Neural progenitor cell (in vitro differentiated cells): ENCODE measurements around the gene AIMP1. TPM values are rescaled to one million over a fixed set of nuclear protein-coding genes. Genes with fewer than 3 reads are reported as not detected.

Experiments
- DNase-seq: peaks from one replicate; pipeline ENCODE4 v3.0.0-alpha.2; 2016; ENCODE audit warnings: low spot score
- H2AFZ ChIP-seq: fragments of 200-600 bp; sonication (generic); replicated peaks from 2 replicates; pipeline ENCODE4 v1.6.1; 2016; ENCODE audit warnings: antibody characterized with exemption
- H3F3A ChIP-seq: fragments of 200-600 bp; sonication (generic); 2 replicates; pipeline ENCODE4 v1.6.1; 2016; ENCODE audit warnings: antibody characterized with exemption, low read depth
- H3K27ac ChIP-seq: fragments of 200-600 bp; sonication (generic); 2 replicates; pipeline ENCODE4 v1.5.1; 2016; ENCODE audit warnings: mild to moderate bottlenecking
- H3K27me3 ChIP-seq: fragments of 200-600 bp; sonication (generic); 2 replicates; pipeline ENCODE4 v1.6.1; 2016; ENCODE audit warnings: mild to moderate bottlenecking, moderate library complexity
- H3K36me3 ChIP-seq: fragments of 200-600 bp; sonication (generic); 2 replicates; pipeline ENCODE4 v1.5.1; 2016
- H3K4me1 ChIP-seq: fragments of 200-600 bp; sonication (generic); 2 replicates; pipeline ENCODE4 v1.6.1; 2016; ENCODE audit warnings: mixed run types
- H3K4me2 ChIP-seq: fragments of 200-600 bp; sonication (generic); 2 replicates; pipeline ENCODE4 v1.6.1; 2016
- H3K4me3 ChIP-seq: fragments of 200-600 bp; sonication (generic); 2 replicates; pipeline ENCODE4 v1.5.1; 2016
- H3K79me2 ChIP-seq: fragments of 200-600 bp; sonication (generic); 2 replicates; pipeline ENCODE4 v1.6.1; 2016; ENCODE audit warnings: low read depth
- H3K9ac ChIP-seq: fragments of 200-600 bp; sonication (generic); 2 replicates; pipeline ENCODE4 v1.6.1; 2016
- H3K9me3 ChIP-seq: fragments of 200-600 bp; sonication (generic); 2 replicates; pipeline ENCODE4 v1.5.1; 2016; ENCODE audit warnings: low read depth
- H4K20me1 ChIP-seq: fragments of 200-600 bp; sonication (generic); 2 replicates; pipeline ENCODE4 v1.6.1; 2016; ENCODE audit warnings: low read depth
- H3K27ac Mint-ChIP-seq: 3 replicates; pipeline ENCODE4 v1.8.0; 2021; ENCODE audit warnings: mixed read lengths
- H3K27me3 Mint-ChIP-seq: 2 replicates; pipeline ENCODE4 v1.8.0; 2022; ENCODE audit warnings: low read depth, mild to moderate bottlenecking, inconsistent platforms, moderate library complexity, mixed read lengths; ENCODE audit not compliant: insufficient read depth
- H3K36me3 Mint-ChIP-seq: 3 replicates; pipeline ENCODE4 v1.8.0; 2021; ENCODE audit warnings: mixed read lengths
- H3K4me1 Mint-ChIP-seq: 3 replicates; pipeline ENCODE4 v1.8.0; 2021; ENCODE audit warnings: mixed read lengths
- H3K4me3 Mint-ChIP-seq: 3 replicates; pipeline ENCODE4 v1.8.0; 2021; ENCODE audit warnings: mild to moderate bottlenecking, moderate library complexity, mixed read lengths
- H3K9me3 Mint-ChIP-seq: 3 replicates; pipeline ENCODE4 v1.8.0; 2020; ENCODE audit warnings: mixed read lengths
- EZH2 ChIP-seq: fragments of 200-600 bp; sonication (generic); IDR thresholded peaks from 2 replicates; pipeline ENCODE4 v1.6.1; 2017; ENCODE audit warnings: antibody characterized with exemption, mild to moderate bottlenecking, moderate library complexity
- EZH2phosphoT487 ChIP-seq: fragments of 200-600 bp; sonication (generic); IDR thresholded peaks from 2 replicates; pipeline ENCODE4 v1.6.1; 2017; ENCODE audit warnings: antibody characterized with exemption
- total RNA-seq: library from RNA; depleted of rRNA; stranded (reverse); fragments of >200 nt; gene quantifications from 2 replicates; pipeline ENCODE4 v1.2.3, GENCODE V29; 2015; ENCODE audit warnings: low replicate concordance
- TF ChIP-seq, protein P1 (sequence below): fragments of 200-600 bp; sonication (generic); IDR thresholded peaks from 2 replicates; pipeline ENCODE4 v1.5.1; 2017; ENCODE audit warnings: antibody characterized with exemption, mild to moderate bottlenecking

Gene AIMP1
- total RNA-seq, 1 donor from 2014 or later = 64.2 TPM

- no peak overlapping the region for H3K9ac ChIP-seq
- TF ChIP-seq EZH2 (no peak), EZH2phosphoT487 (no peak)
- TF ChIP-seq, protein P1, sequence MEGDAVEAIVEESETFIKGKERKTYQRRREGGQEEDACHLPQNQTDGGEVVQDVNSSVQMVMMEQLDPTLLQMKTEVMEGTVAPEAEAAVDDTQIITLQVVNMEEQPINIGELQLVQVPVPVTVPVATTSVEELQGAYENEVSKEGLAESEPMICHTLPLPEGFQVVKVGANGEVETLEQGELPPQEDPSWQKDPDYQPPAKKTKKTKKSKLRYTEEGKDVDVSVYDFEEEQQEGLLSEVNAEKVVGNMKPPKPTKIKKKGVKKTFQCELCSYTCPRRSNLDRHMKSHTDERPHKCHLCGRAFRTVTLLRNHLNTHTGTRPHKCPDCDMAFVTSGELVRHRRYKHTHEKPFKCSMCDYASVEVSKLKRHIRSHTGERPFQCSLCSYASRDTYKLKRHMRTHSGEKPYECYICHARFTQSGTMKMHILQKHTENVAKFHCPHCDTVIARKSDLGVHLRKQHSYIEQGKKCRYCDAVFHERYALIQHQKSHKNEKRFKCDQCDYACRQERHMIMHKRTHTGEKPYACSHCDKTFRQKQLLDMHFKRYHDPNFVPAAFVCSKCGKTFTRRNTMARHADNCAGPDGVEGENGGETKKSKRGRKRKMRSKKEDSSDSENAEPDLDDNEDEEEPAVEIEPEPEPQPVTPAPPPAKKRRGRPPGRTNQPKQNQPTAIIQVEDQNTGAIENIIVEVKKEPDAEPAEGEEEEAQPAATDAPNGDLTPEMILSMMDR = no peak
- Mint-ChIP-seq H3K4me1 (no peaks in the 10 kb centered on the region), H3K27ac (no peak overlapping the region), H3K36me3 (peaks cover 25% of the 10 kb centered on the region), H3K9me3 (no peaks in the 10 kb centered on the region), H3K27me3 (no peaks in the 10 kb centered on the region), H3K4me3 (no peak overlapping the region)
- H3K27me3 ChIP-seq = no peaks in the 10 kb centered on the region
- no peaks in the 10 kb centered on the region for H3K9me3 ChIP-seq
- DNase-seq = no peak
- H3K4me3 ChIP-seq = no peak overlapping the region
- H3K79me2 ChIP-seq = no peaks in the 10 kb centered on the region
- H2AFZ ChIP-seq = no peak overlapping the region
- H3K4me1 ChIP-seq = no peaks in the 10 kb centered on the region
- no peaks in the 10 kb centered on the region for H3F3A ChIP-seq
- no peaks in the 10 kb centered on the region for H4K20me1 ChIP-seq
- no peak overlapping the region for H3K4me2 ChIP-seq
- H3K36me3 ChIP-seq = peaks cover 14% of the 10 kb centered on the region
- H3K27ac ChIP-seq = no peak overlapping the region
Measured at GRCh38 chr4:106334741-106335470, 18.6 kb downstream of the AIMP1 start.

DNA sequence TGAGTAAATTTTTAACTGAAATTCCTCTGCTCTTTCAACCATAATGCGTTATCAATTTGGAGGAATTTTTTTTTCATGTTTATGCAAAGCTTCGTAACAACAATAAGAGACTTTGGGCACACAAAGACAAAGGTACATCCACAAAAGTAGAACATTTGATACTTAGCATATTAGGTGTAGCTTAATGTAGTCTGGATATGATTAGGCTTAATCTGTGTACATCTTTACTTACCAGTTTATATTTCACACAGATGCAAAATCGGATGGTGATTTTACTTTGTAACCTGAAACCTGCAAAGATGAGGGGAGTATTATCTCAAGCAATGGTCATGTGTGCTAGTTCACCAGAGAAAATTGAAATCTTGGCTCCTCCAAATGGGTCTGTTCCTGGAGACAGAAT, 20.3 kb downstream of the AIMP1 start:
- no peak overlapping the region for H3K4me3 Mint-ChIP-seq
- Histone ChIP-seq H3K9me3 (no peaks in the 10 kb centered on the region), H3K27ac (no peak overlapping the region), H3F3A (no peaks in the 10 kb centered on the region), H3K4me3 (no peak overlapping the region), H3K36me3 (peaks cover 14% of the 10 kb centered on the region), H3K9ac (no peak overlapping the region), H3K4me2 (no peak overlapping the region), H3K79me2 (peaks cover 15% of the 10 kb centered on the region), H3K27me3 (no peaks in the 10 kb centered on the region), H2AFZ (no peak overlapping the region), H3K4me1 (no peaks in the 10 kb centered on the region), H4K20me1 (no peaks in the 10 kb centered on the region)
- H3K36me3 Mint-ChIP-seq = peaks cover 39% of the 10 kb centered on the region
- no peak overlapping the region for H3K27ac Mint-ChIP-seq
- TF ChIP-seq, protein P1 = no peak
- no peaks in the 10 kb centered on the region for H3K4me1 Mint-ChIP-seq
- no peaks in the 10 kb centered on the region for H3K27me3 Mint-ChIP-seq
- no peaks in the 10 kb centered on the region for H3K9me3 Mint-ChIP-seq
- no peak for DNase-seq

DNA sequence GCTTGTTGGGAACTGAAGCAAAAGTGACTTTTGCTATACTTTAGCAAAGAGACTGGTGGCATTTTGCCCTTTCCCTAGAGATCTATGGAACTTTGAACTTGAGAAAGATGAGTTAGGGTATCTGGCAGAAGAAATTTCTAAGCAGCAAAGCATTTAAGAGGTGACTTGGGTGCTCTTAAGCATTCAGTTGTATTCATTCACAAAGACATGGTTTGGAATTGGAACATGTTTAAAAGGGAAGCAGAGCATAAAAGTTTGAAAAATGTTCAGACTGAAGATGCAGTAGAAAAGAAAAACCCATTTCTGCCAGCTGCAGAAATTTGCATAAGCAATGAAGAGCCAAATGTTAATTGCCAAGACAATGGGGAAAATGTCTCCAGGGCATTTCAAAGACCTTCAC, 21.6 kb downstream of the AIMP1 start:
- H3K36me3 ChIP-seq = peaks cover 14% of the 10 kb centered on the region
- TF ChIP-seq EZH2phosphoT487 = no peak
- TF ChIP-seq, protein P1 = no peak
- TF ChIP-seq EZH2 = no peak

More for the DNA sequence above, 21.6 kb downstream of the AIMP1 start:
- Mint-ChIP-seq H3K27me3 (no peaks in the 10 kb centered on the region), H3K9me3 (no peaks in the 10 kb centered on the region), H3K36me3 (peaks cover 43% of the 10 kb centered on the region), H3K4me3 (no peak overlapping the region), H3K4me1 (no peaks in the 10 kb centered on the region), H3K27ac (no peak overlapping the region)
- H3K9ac ChIP-seq = no peak overlapping the region
- no peak for DNase-seq
- no peak overlapping the region for H3K27ac ChIP-seq
- peaks cover 26% of the 10 kb centered on the region for H3K79me2 ChIP-seq
- H3K4me1 ChIP-seq = no peaks in the 10 kb centered on the region
- no peak overlapping the region for H3K4me2 ChIP-seq
- no peak overlapping the region for H2AFZ ChIP-seq
- no peak overlapping the region for H3K4me3 ChIP-seq
- no peaks in the 10 kb centered on the region for H3K27me3 ChIP-seq
- no peaks in the 10 kb centered on the region for H4K20me1 ChIP-seq
- H3F3A ChIP-seq = no peaks in the 10 kb centered on the region
- no peaks in the 10 kb centered on the region for H3K9me3 ChIP-seq
